Suprapubic skin (tissue), 3 donors: ENCODE measurements around the gene ANKRD44.

Source experiments
- POLR2A ChIP-seq, 2 donors: fragments of 450-650 bp; IDR thresholded peaks; one replicate each; pipeline ENCODE4 v1.6.1; 2017; ENCODE audit warnings: antibody characterized with exemption in 2 of 2, mild to moderate bottlenecking in 2 of 2, moderate library complexity in 2 of 2
- TF ChIP-seq, protein P1 (sequence below), 2 donors: fragments of 200-600 bp in 1 of 2; fragments of 450-650 bp in 1 of 2; sonication (generic) in 1 of 2; IDR thresholded peaks; one replicate each; pipeline ENCODE4 v1.5.1; 2016 to 2019; ENCODE audit warnings: antibody characterized with exemption in 2 of 2, mild to moderate bottlenecking in 1 of 2, moderate library complexity in 1 of 2

DNA sequence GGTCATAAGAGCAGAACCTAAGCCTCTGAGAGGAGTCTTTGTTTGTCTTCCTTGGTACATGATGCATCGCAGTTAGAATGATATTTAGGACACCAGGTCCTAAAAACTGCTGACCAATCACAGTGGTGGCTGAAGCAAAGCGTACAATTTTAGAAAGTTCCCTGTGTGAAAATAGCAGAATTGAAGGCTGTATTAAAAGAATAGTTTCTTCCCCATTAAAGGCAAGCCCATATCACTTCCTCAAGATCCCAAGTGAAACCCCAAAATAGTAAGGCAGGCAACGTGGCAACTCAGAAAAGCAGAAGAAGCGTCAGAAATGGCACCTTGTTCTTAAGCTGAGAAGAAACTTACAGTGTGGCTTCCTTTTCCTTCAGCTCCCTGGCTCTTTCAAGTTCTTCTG, 229.3 kb downstream of the ANKRD44 start:
- TF ChIP-seq, protein P1, sequence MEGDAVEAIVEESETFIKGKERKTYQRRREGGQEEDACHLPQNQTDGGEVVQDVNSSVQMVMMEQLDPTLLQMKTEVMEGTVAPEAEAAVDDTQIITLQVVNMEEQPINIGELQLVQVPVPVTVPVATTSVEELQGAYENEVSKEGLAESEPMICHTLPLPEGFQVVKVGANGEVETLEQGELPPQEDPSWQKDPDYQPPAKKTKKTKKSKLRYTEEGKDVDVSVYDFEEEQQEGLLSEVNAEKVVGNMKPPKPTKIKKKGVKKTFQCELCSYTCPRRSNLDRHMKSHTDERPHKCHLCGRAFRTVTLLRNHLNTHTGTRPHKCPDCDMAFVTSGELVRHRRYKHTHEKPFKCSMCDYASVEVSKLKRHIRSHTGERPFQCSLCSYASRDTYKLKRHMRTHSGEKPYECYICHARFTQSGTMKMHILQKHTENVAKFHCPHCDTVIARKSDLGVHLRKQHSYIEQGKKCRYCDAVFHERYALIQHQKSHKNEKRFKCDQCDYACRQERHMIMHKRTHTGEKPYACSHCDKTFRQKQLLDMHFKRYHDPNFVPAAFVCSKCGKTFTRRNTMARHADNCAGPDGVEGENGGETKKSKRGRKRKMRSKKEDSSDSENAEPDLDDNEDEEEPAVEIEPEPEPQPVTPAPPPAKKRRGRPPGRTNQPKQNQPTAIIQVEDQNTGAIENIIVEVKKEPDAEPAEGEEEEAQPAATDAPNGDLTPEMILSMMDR (IDR thresholded peaks at IDR 0.05): no peak
- no peak for TF ChIP-seq POLR2A (IDR thresholded peaks at IDR 0.05)
